ENCODE data around the gene TYRO3. TPM values are rescaled to one million over a fixed set of nuclear protein-coding genes. Genes with fewer than 3 reads are reported as not detected.

The TYRO3 gene
- total RNA-seq, 2 experiments from 2014 or later = 0.42 to 0.47 TPM

DNA sequence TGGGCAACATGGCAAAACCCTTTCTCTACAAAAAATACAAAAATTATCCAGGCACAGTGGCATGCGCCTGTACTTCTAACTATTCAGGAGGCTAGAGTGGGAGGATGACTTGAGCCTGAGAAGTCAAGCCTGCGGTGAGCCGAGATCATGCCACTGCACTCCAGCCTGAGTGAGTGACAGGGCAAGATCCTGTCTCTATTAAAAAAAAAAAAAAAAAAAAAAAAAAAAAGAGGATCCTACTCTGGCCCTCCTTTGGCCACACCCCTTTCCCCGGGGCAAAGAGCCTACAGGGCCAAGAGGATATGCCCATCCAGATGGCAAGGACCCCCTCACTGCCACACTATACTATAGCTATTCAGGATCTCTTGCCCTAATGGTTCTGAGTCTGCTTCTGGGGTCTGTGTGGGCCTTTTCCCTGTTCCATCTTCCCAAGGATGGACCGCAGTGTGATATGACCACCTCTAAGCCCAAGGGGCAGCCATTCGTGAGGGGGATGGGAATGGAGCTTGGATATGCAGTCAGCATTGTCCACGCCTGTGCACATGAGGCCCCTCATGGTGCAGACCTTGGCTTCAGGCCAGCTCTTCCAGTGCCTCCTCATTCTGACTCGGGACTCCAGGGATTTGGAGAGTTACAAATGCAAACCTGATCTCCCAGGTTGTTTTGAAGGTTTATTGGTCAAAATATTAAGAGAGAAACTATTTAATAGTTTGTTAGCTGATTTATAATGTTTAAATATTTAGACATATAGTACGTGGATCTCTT lies 7.3 kb downstream of the TYRO3 start:
- intact Hi-C loops (cut with DNase I, micrococcal nuclease) = no loop called here
- H3K27me3 Mint-ChIP-seq = peaks cover 5% of the 10 kb centered on the region
- Histone ChIP-seq H3K9me3 (ENCODE audit: control insufficient read depth in 1 of 2, insufficient read depth in 1 of 2, low read length in 2 of 2) (no peaks in the 10 kb centered on the region), H3K27me3 (ENCODE audit: control insufficient read depth in 1 of 2, insufficient read depth in 2 of 2, low read length in 2 of 2) (no peaks in the 10 kb centered on the region), H3K4me3 (ENCODE audit: low read length) (no peak overlapping the region), H3K36me3 (ENCODE audit: insufficient read depth, low read length) (no peaks in the 10 kb centered on the region), H3K4me1 (ENCODE audit: insufficient read depth, low read length) (no peaks in the 10 kb centered on the region), H3K27ac (ENCODE audit: low read depth in 1 of 2, low read length in 2 of 2) (no peak overlapping the region)
- CTCF ChIA-PET = interaction anchor here (2.1 kb wide), 1 partner anchor 8 kb away, joined by 6 read pairs; no protein-coding TSS in a partner anchor
- no peaks in the 10 kb centered on the region for H3K9me3 Mint-ChIP-seq
- no peak overlapping the region for H3K27ac Mint-ChIP-seq
- H3K4me3 Mint-ChIP-seq = no peak overlapping the region
- TF ChIP-seq CTCF (IDR thresholded peaks at IDR 0.05) = no peak
- POLR2A ChIA-PET = interaction anchor here (0.6 kb wide), 1 partner anchor 111 kb away, joined by 3 read pairs; no protein-coding TSS in a partner anchor
- ATAC-seq (ENCODE audit: poor library complexity) (no peak), DNase-seq (no peak)
- no peaks in the 10 kb centered on the region for H3K4me1 Mint-ChIP-seq (ENCODE audit: low read depth)
- no peaks in the 10 kb centered on the region for H3K36me3 Mint-ChIP-seq (ENCODE audit: low read depth)

- H3K4me3 ChIP-seq (ENCODE audit: low read length) = no peak overlapping the region
- ChIA-PET POLR2A (no interaction called here), CTCF (interaction anchor here (2.1 kb wide), 1 partner anchor 9 kb away, joined by 6 read pairs; no protein-coding TSS in a partner anchor)
- DNase-seq (no peak), ATAC-seq (ENCODE audit: poor library complexity) (no peak)
- no peaks in the 10 kb centered on the region for H3K36me3 ChIP-seq (ENCODE audit: insufficient read depth, low read length)
- no peak for TF ChIP-seq CTCF (IDR thresholded peaks at IDR 0.05)
- intact Hi-C loops (cut with DNase I, micrococcal nuclease) = no loop called here
- H3K36me3 Mint-ChIP-seq (ENCODE audit: low read depth) = no peaks in the 10 kb centered on the region
- H3K4me3 Mint-ChIP-seq = no peak overlapping the region
- H3K27ac Mint-ChIP-seq = no peak overlapping the region
- H3K27me3 ChIP-seq (ENCODE audit: control insufficient read depth in 1 of 2, insufficient read depth in 2 of 2, low read length in 2 of 2) = no peaks in the 10 kb centered on the region
- H3K4me1 ChIP-seq (ENCODE audit: insufficient read depth, low read length) = no peaks in the 10 kb centered on the region
- no peak overlapping the region for H3K27ac ChIP-seq (ENCODE audit: low read depth in 1 of 2, low read length in 2 of 2)
- no peaks in the 10 kb centered on the region for H3K9me3 Mint-ChIP-seq
- H3K27me3 Mint-ChIP-seq = peaks cover 5% of the 10 kb centered on the region
- no peaks in the 10 kb centered on the region for H3K9me3 ChIP-seq (ENCODE audit: control insufficient read depth in 1 of 2, insufficient read depth in 1 of 2, low read length in 2 of 2)
- no peaks in the 10 kb centered on the region for H3K4me1 Mint-ChIP-seq (ENCODE audit: low read depth)
Measured at GRCh38 chr15:41567261-41567660, 8.2 kb downstream of the TYRO3 start.

DNA sequence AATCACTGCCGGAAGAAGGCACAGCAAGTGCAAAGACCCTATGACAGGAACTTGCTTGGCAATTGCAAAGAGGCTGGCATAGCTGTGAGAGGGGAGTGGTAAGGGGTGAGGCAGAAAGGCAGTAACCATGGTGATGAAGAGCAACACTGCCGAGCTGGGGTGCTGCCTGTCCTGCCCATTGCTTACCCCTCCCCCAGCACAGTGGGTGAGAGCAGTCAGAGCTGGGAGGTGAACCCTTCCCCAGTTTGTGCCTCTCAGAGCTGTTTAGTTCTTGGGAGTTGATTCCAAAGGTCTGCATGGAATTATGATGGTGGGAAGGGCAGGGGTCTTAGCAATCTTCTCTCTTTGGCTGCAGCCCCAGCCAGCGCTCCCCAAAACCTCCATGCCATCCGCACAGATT lies 8.8 kb downstream of the TYRO3 start:
- CTCF ChIA-PET = no interaction called here
- POLR2A ChIA-PET = no interaction called here
- H3K9me3 Mint-ChIP-seq = no peaks in the 10 kb centered on the region
- no peaks in the 10 kb centered on the region for H3K36me3 ChIP-seq (ENCODE audit: insufficient read depth, low read length)
- DNase-seq (no peak), ATAC-seq (ENCODE audit: poor library complexity) (no peak)
- no peak for TF ChIP-seq CTCF (IDR thresholded peaks at IDR 0.05)
- H3K4me1 ChIP-seq (ENCODE audit: insufficient read depth, low read length) = no peaks in the 10 kb centered on the region
- peaks cover 5% of the 10 kb centered on the region for H3K27me3 Mint-ChIP-seq
- no peaks in the 10 kb centered on the region for H3K4me1 Mint-ChIP-seq (ENCODE audit: low read depth)
- no peak overlapping the region for H3K27ac Mint-ChIP-seq
- H3K27me3 ChIP-seq (ENCODE audit: control insufficient read depth in 1 of 2, insufficient read depth in 2 of 2, low read length in 2 of 2) = no peaks in the 10 kb centered on the region
- intact Hi-C loops (cut with DNase I, micrococcal nuclease) = no loop called here
- no peaks in the 10 kb centered on the region for H3K9me3 ChIP-seq (ENCODE audit: control insufficient read depth in 1 of 2, insufficient read depth in 1 of 2, low read length in 2 of 2)
- no peak overlapping the region for H3K4me3 Mint-ChIP-seq
- H3K27ac ChIP-seq (ENCODE audit: low read depth in 1 of 2, low read length in 2 of 2) = no peak overlapping the region
- H3K36me3 Mint-ChIP-seq (ENCODE audit: low read depth) = no peaks in the 10 kb centered on the region
- no peak overlapping the region for H3K4me3 ChIP-seq (ENCODE audit: low read length)
